ENCODE results near the gene SERPINA4.

The SERPINA4 gene

GRCh38 chr14:94560751-94561655, at the start of gene SERPINA4:
SERPINA4 (plus strand) TSS chr14:94561442; CDS start chr14:94563483, 2,041 bp downstream.
- H3K36me3 ChIP-seq (ENCODE audit: control insufficient read depth in 2 of 2, insufficient read depth in 2 of 2, low read length in 2 of 2) = no peaks in the 10 kb centered on the region
- no peaks in the 10 kb centered on the region for H3K4me1 ChIP-seq (ENCODE audit: control insufficient read depth in 2 of 2, insufficient read depth in 2 of 2, low read length in 2 of 2)
- no peaks in the 10 kb centered on the region for H3K9me3 ChIP-seq (ENCODE audit: control insufficient read depth in 2 of 2, low read length in 2 of 2)
- no peaks in the 10 kb centered on the region for H3K27me3 ChIP-seq (ENCODE audit: control insufficient read depth in 2 of 2, insufficient read depth in 2 of 2, low read length in 2 of 2)
- no peak within 1 kb of the TSS for H3K9ac ChIP-seq (ENCODE audit: low read depth in 1 of 2, low read length in 2 of 2)
- H3K27ac ChIP-seq (ENCODE audit: low read depth in 2 of 2, low read length in 2 of 2) = no peak within 1 kb of the TSS
- no peak within 1 kb of the TSS for H3K4me3 ChIP-seq (ENCODE audit: low read length in 2 of 2)

- Histone ChIP-seq H3K9me3 (ENCODE audit: control insufficient read depth in 2 of 2, low read length in 2 of 2) (no peaks in the 10 kb centered on the region), H3K36me3 (ENCODE audit: control insufficient read depth in 2 of 2, insufficient read depth in 2 of 2, low read length in 2 of 2) (no peaks in the 10 kb centered on the region), H3K4me3 (ENCODE audit: low read length in 2 of 2) (no peak overlapping the region), H3K9ac (ENCODE audit: low read depth in 1 of 2, low read length in 2 of 2) (no peak overlapping the region), H3K4me1 (ENCODE audit: control insufficient read depth in 2 of 2, insufficient read depth in 2 of 2, low read length in 2 of 2) (no peaks in the 10 kb centered on the region), H3K27ac (ENCODE audit: low read depth in 2 of 2, low read length in 2 of 2) (no peak overlapping the region), H3K27me3 (ENCODE audit: control insufficient read depth in 2 of 2, insufficient read depth in 2 of 2, low read length in 2 of 2) (no peaks in the 10 kb centered on the region)
Observed at GRCh38 chr14:94514351-94514750, 46.9 kb upstream of the SERPINA4 start.

- Histone ChIP-seq H3K4me3 (ENCODE audit: low read length in 2 of 2) (no peak overlapping the region), H3K9ac (ENCODE audit: low read depth in 1 of 2, low read length in 2 of 2) (no peak overlapping the region), H3K27me3 (ENCODE audit: control insufficient read depth in 2 of 2, insufficient read depth in 2 of 2, low read length in 2 of 2) (no peaks in the 10 kb centered on the region), H3K27ac (ENCODE audit: low read depth in 2 of 2, low read length in 2 of 2) (no peak overlapping the region), H3K4me1 (ENCODE audit: control insufficient read depth in 2 of 2, insufficient read depth in 2 of 2, low read length in 2 of 2) (no peaks in the 10 kb centered on the region), H3K36me3 (ENCODE audit: control insufficient read depth in 2 of 2, insufficient read depth in 2 of 2, low read length in 2 of 2) (no peaks in the 10 kb centered on the region), H3K9me3 (ENCODE audit: control insufficient read depth in 2 of 2, low read length in 2 of 2) (peaks cover 0 to 3% of the 10 kb centered on the region in 2 donors)
Observed at GRCh38 chr14:94515426-94515825, 45.8 kb upstream of the SERPINA4 start.

GRCh38 chr14:94515856-94516255, 45.4 kb upstream of the SERPINA4 start:
- H3K9me3 ChIP-seq (ENCODE audit: control insufficient read depth in 2 of 2, low read length in 2 of 2) = peaks cover 0 to 3% of the 10 kb centered on the region in 2 donors
- no peaks in the 10 kb centered on the region for H3K4me1 ChIP-seq (ENCODE audit: control insufficient read depth in 2 of 2, insufficient read depth in 2 of 2, low read length in 2 of 2)
- H3K9ac ChIP-seq (ENCODE audit: low read depth in 1 of 2, low read length in 2 of 2) = no peak overlapping the region
- H3K36me3 ChIP-seq (ENCODE audit: control insufficient read depth in 2 of 2, insufficient read depth in 2 of 2, low read length in 2 of 2) = no peaks in the 10 kb centered on the region
- no peak overlapping the region for H3K27ac ChIP-seq (ENCODE audit: low read depth in 2 of 2, low read length in 2 of 2)
- H3K4me3 ChIP-seq (ENCODE audit: low read length in 2 of 2) = no peak overlapping the region
- H3K27me3 ChIP-seq (ENCODE audit: control insufficient read depth in 2 of 2, insufficient read depth in 2 of 2, low read length in 2 of 2) = no peaks in the 10 kb centered on the region

- H3K4me1 ChIP-seq (ENCODE audit: control insufficient read depth in 2 of 2, insufficient read depth in 2 of 2, low read length in 2 of 2) = no peaks in the 10 kb centered on the region
- no peak overlapping the region for H3K27ac ChIP-seq (ENCODE audit: low read depth in 2 of 2, low read length in 2 of 2)
- no peaks in the 10 kb centered on the region for H3K36me3 ChIP-seq (ENCODE audit: control insufficient read depth in 2 of 2, insufficient read depth in 2 of 2, low read length in 2 of 2)
- H3K27me3 ChIP-seq (ENCODE audit: control insufficient read depth in 2 of 2, insufficient read depth in 2 of 2, low read length in 2 of 2) = no peaks in the 10 kb centered on the region
- no peak overlapping the region for H3K4me3 ChIP-seq (ENCODE audit: low read length in 2 of 2)
- H3K9ac ChIP-seq (ENCODE audit: low read depth in 1 of 2, low read length in 2 of 2) = no peak overlapping the region
- peaks cover 0 to 3% of the 10 kb centered on the region in 2 donors for H3K9me3 ChIP-seq (ENCODE audit: control insufficient read depth in 2 of 2, low read length in 2 of 2)
Observed at GRCh38 chr14:94517248-94517640, 44.0 kb upstream of the SERPINA4 start.

- Histone ChIP-seq H3K9me3 (ENCODE audit: control insufficient read depth in 2 of 2, low read length in 2 of 2) (peaks cover 0 to 3% of the 10 kb centered on the region in 2 donors), H3K4me3 (ENCODE audit: low read length in 2 of 2) (no peak overlapping the region), H3K27ac (ENCODE audit: low read depth in 2 of 2, low read length in 2 of 2) (no peak overlapping the region)
Observed at GRCh38 chr14:94517641-94518257, 43.5 kb upstream of the SERPINA4 start.

GRCh38 chr14:94521375-94522114, 39.7 kb upstream of the SERPINA4 start:
- no peaks in the 10 kb centered on the region for H3K4me1 ChIP-seq (ENCODE audit: control insufficient read depth in 2 of 2, insufficient read depth in 2 of 2, low read length in 2 of 2)
- H3K27ac ChIP-seq (ENCODE audit: low read depth in 2 of 2, low read length in 2 of 2) = no peak overlapping the region
- peaks cover 0 to 3% of the 10 kb centered on the region in 2 donors for H3K9me3 ChIP-seq (ENCODE audit: control insufficient read depth in 2 of 2, low read length in 2 of 2)
- no peak overlapping the region for H3K4me3 ChIP-seq (ENCODE audit: low read length in 2 of 2)
- no peak overlapping the region for H3K9ac ChIP-seq (ENCODE audit: low read depth in 1 of 2, low read length in 2 of 2)
- H3K27me3 ChIP-seq (ENCODE audit: control insufficient read depth in 2 of 2, insufficient read depth in 2 of 2, low read length in 2 of 2) = no peaks in the 10 kb centered on the region
- no peaks in the 10 kb centered on the region for H3K36me3 ChIP-seq (ENCODE audit: control insufficient read depth in 2 of 2, insufficient read depth in 2 of 2, low read length in 2 of 2)

More at GRCh38 chr14:94517641-94518257, 43.5 kb upstream of the SERPINA4 start:
- Histone ChIP-seq H3K36me3 (ENCODE audit: control insufficient read depth in 2 of 2, insufficient read depth in 2 of 2, low read length in 2 of 2) (no peaks in the 10 kb centered on the region), H3K9ac (ENCODE audit: low read depth in 1 of 2, low read length in 2 of 2) (no peak overlapping the region), H3K27me3 (ENCODE audit: control insufficient read depth in 2 of 2, insufficient read depth in 2 of 2, low read length in 2 of 2) (no peaks in the 10 kb centered on the region), H3K4me1 (ENCODE audit: control insufficient read depth in 2 of 2, insufficient read depth in 2 of 2, low read length in 2 of 2) (no peaks in the 10 kb centered on the region)

GRCh38 chr14:94522115-94522724, 39.0 kb upstream of the SERPINA4 start:
- no peak overlapping the region for H3K27ac ChIP-seq (ENCODE audit: low read depth in 2 of 2, low read length in 2 of 2)
- no peak overlapping the region for H3K4me3 ChIP-seq (ENCODE audit: low read length in 2 of 2)
- H3K36me3 ChIP-seq (ENCODE audit: control insufficient read depth in 2 of 2, insufficient read depth in 2 of 2, low read length in 2 of 2) = no peaks in the 10 kb centered on the region
- H3K27me3 ChIP-seq (ENCODE audit: control insufficient read depth in 2 of 2, insufficient read depth in 2 of 2, low read length in 2 of 2) = no peaks in the 10 kb centered on the region
- H3K9ac ChIP-seq (ENCODE audit: low read depth in 1 of 2, low read length in 2 of 2) = no peak overlapping the region
- H3K9me3 ChIP-seq (ENCODE audit: control insufficient read depth in 2 of 2, low read length in 2 of 2) = peaks cover 0 to 3% of the 10 kb centered on the region in 2 donors
- no peaks in the 10 kb centered on the region for H3K4me1 ChIP-seq (ENCODE audit: control insufficient read depth in 2 of 2, insufficient read depth in 2 of 2, low read length in 2 of 2)

- H3K4me1 ChIP-seq (ENCODE audit: control insufficient read depth in 2 of 2, insufficient read depth in 2 of 2, low read length in 2 of 2) = no peaks in the 10 kb centered on the region
- no peaks in the 10 kb centered on the region for H3K27me3 ChIP-seq (ENCODE audit: control insufficient read depth in 2 of 2, insufficient read depth in 2 of 2, low read length in 2 of 2)
- no peak overlapping the region for H3K27ac ChIP-seq (ENCODE audit: low read depth in 2 of 2, low read length in 2 of 2)
- no peak overlapping the region for H3K9ac ChIP-seq (ENCODE audit: low read depth in 1 of 2, low read length in 2 of 2)
- no peak overlapping the region for H3K4me3 ChIP-seq (ENCODE audit: low read length in 2 of 2)
- H3K9me3 ChIP-seq (ENCODE audit: control insufficient read depth in 2 of 2, low read length in 2 of 2) = peaks cover 0 to 3% of the 10 kb centered on the region in 2 donors
- no peaks in the 10 kb centered on the region for H3K36me3 ChIP-seq (ENCODE audit: control insufficient read depth in 2 of 2, insufficient read depth in 2 of 2, low read length in 2 of 2)
Observed at GRCh38 chr14:94523265-94523664, 38.0 kb upstream of the SERPINA4 start.

All from mucosa of rectum (tissue), 2 donors.